Gastroesophageal sphincter (tissue), 3 donors: ENCODE results near the gene CENPF.

Experiments
- EP300 ChIP-seq: sonication (generic); formaldehyde crosslinking; IDR thresholded peaks from one replicate; pipeline ENCODE4 v1.6.1; 2017; ENCODE audit warnings: antibody characterized with exemption, mild to moderate bottlenecking
- POLR2A ChIP-seq, 2 donors: fragments of 450-650 bp; IDR thresholded peaks; one replicate each; pipeline ENCODE4 v1.6.1; 2017; ENCODE audit warnings: antibody characterized with exemption in 2 of 2, mild to moderate bottlenecking in 2 of 2, moderate library complexity in 1 of 2
- POLR2AphosphoS5 ChIP-seq: sonication (generic); formaldehyde crosslinking; IDR thresholded peaks from one replicate; pipeline ENCODE4 v1.6.1; 2017; ENCODE audit warnings: antibody characterized with exemption
- TF ChIP-seq, protein P1 (sequence below), 4 experiments: fragments of 200-600 bp in 2 of 4; fragments of 450-650 bp in 2 of 4; sonication (generic) in 1 of 4; IDR thresholded peaks; one replicate each; pipeline ENCODE4 v1.5.1; 2017 to 2019; ENCODE audit warnings: antibody characterized with exemption in 4 of 4, mild to moderate bottlenecking in 2 of 4, moderate library complexity in 2 of 4

- TF ChIP-seq, protein P1, sequence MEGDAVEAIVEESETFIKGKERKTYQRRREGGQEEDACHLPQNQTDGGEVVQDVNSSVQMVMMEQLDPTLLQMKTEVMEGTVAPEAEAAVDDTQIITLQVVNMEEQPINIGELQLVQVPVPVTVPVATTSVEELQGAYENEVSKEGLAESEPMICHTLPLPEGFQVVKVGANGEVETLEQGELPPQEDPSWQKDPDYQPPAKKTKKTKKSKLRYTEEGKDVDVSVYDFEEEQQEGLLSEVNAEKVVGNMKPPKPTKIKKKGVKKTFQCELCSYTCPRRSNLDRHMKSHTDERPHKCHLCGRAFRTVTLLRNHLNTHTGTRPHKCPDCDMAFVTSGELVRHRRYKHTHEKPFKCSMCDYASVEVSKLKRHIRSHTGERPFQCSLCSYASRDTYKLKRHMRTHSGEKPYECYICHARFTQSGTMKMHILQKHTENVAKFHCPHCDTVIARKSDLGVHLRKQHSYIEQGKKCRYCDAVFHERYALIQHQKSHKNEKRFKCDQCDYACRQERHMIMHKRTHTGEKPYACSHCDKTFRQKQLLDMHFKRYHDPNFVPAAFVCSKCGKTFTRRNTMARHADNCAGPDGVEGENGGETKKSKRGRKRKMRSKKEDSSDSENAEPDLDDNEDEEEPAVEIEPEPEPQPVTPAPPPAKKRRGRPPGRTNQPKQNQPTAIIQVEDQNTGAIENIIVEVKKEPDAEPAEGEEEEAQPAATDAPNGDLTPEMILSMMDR (IDR thresholded peaks at IDR 0.05), result no peak
- TF ChIP-seq POLR2AphosphoS5 (no peak), POLR2A (IDR thresholded peaks at IDR 0.05) (no peak), EP300 (no peak)
These were observed 47.7 kb downstream of the CENPF start for GRCh38 chr1:214650664-214651063.
